RWPE2 (cell line): Measurements from ENCODE around the gene PXYLP1.

Source experiments
- ATAC-seq: fragments of 200-7000 bp; cut with Tn5 transposase; 3 replicates; pipeline ENCODE4 v1.9.1; 2021; ENCODE audit warnings: low read depth
- DNase-seq: peaks from one replicate; pipeline ENCODE4 v3.0.0-alpha.2; 2020; ENCODE audit warnings: low spot score
- H3K27ac ChIP-seq: fragments of 450-650 bp; 2 replicates; pipeline ENCODE4 v1.5.1; 2017; ENCODE audit warnings: mild to moderate bottlenecking; ENCODE audit not compliant: poor library complexity, severe bottlenecking
- H3K27me3 ChIP-seq: fragments of 250-450 bp; sonication (Bioruptor Pico); 2 replicates; pipeline ENCODE4 v1.5.1; 2021; ENCODE audit warnings: mild to moderate bottlenecking, moderate library complexity; ENCODE audit not compliant: insufficient read depth, poor library complexity, severe bottlenecking
- H3K36me3 ChIP-seq: fragments of 250-450 bp; sonication (Bioruptor Pico); 2 replicates; pipeline ENCODE4 v1.5.1; 2020; ENCODE audit warnings: low read depth, mild to moderate bottlenecking, moderate library complexity
- H3K4me1 ChIP-seq: fragments of 250-450 bp; sonication (Bioruptor Pico); 2 replicates; pipeline ENCODE4 v1.5.1; 2021; ENCODE audit warnings: mild to moderate bottlenecking, moderate library complexity; ENCODE audit not compliant: insufficient read depth, poor library complexity, severe bottlenecking
- H3K4me3 ChIP-seq: fragments of 250-450 bp; sonication (Bioruptor Pico); 2 replicates; pipeline ENCODE4 v1.5.1; 2021; ENCODE audit warnings: mild to moderate bottlenecking, moderate library complexity; ENCODE audit not compliant: severe bottlenecking
- H3K9me3 ChIP-seq: fragments of 250-450 bp; sonication (Bioruptor Pico); 2 replicates; pipeline ENCODE4 v1.5.1; 2021; ENCODE audit warnings: mild to moderate bottlenecking, moderate library complexity; ENCODE audit not compliant: severe bottlenecking
- TF ChIP-seq, protein P1 (sequence below): fragments of 450-650 bp; IDR thresholded peaks from one replicate; pipeline ENCODE4 v1.5.1; 2017; ENCODE audit warnings: mild to moderate bottlenecking, moderate library complexity; ENCODE audit not compliant: poor library complexity, severe bottlenecking

Gene PXYLP1

DNA sequence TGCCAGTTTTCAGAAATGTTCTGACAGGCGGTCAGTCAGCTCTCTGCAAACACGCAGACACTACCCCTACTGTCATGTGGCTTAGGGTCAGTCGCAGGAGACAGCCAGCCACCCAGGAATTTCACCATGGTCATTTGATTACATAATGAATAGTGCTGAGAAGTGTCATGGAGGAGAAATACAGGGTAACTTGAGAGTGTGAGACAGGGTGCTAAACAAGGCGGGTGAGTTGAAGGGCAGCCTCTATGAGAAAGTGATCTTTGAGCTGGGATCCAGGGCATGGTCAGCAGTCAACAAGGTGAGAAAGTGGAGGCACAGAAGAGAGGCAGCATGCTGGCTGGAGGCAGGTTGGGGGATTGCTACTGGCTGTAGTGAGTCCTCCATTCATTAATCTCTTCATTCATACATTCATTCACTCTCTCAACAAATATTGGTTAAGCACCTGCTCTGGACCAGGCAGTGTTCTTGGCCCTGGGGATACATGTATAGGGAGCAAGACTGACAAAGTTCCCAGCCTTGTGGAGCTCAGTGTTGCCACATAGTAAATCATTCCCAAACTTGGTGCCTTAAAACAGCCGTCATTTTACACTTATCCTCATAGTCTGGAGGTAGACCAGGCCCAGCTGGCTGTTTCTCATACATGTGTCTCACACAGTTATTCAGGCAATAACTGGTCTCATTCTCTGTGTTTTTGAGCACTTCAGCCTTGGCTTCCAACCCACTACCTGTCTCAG is 14.8 kb downstream of the PXYLP1 start:
- H3K4me3 ChIP-seq, result no peak overlapping the region
- no peaks in the 10 kb centered on the region for H3K36me3 ChIP-seq
- ATAC-seq (no peak), DNase-seq (no peak)
- H3K4me1 ChIP-seq, result no peaks in the 10 kb centered on the region
- H3K27me3 ChIP-seq, result no peaks in the 10 kb centered on the region
- no peaks in the 10 kb centered on the region for H3K9me3 ChIP-seq
- TF ChIP-seq, protein P1, sequence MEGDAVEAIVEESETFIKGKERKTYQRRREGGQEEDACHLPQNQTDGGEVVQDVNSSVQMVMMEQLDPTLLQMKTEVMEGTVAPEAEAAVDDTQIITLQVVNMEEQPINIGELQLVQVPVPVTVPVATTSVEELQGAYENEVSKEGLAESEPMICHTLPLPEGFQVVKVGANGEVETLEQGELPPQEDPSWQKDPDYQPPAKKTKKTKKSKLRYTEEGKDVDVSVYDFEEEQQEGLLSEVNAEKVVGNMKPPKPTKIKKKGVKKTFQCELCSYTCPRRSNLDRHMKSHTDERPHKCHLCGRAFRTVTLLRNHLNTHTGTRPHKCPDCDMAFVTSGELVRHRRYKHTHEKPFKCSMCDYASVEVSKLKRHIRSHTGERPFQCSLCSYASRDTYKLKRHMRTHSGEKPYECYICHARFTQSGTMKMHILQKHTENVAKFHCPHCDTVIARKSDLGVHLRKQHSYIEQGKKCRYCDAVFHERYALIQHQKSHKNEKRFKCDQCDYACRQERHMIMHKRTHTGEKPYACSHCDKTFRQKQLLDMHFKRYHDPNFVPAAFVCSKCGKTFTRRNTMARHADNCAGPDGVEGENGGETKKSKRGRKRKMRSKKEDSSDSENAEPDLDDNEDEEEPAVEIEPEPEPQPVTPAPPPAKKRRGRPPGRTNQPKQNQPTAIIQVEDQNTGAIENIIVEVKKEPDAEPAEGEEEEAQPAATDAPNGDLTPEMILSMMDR, result no peak
- H3K27ac ChIP-seq, result no peak overlapping the region

DNA sequence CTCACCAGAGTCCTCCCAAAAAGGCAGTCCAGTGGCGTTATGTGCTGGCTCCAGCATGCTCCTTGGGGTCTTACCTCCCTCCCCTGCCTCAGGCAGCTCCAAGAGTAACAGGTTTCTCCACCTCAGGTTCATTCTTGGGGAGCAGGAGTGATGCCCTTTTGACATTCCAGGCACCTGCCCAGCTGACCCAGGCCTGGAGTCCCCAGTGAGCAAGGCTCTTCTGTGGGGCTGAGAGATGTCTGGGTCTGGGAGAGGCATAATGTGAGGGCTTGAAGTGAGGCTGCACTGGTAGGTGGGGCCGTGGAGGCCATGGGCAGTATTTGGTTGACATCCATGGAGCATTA is 15.3 kb downstream of the PXYLP1 start:
- no peaks in the 10 kb centered on the region for H3K27me3 ChIP-seq
- ATAC-seq (no peak), DNase-seq (no peak)
- no peak overlapping the region for H3K4me3 ChIP-seq
- H3K4me1 ChIP-seq, result no peaks in the 10 kb centered on the region
- H3K9me3 ChIP-seq, result no peaks in the 10 kb centered on the region
- no peak overlapping the region for H3K27ac ChIP-seq
- H3K36me3 ChIP-seq, result no peaks in the 10 kb centered on the region
- TF ChIP-seq, protein P1, result no peak

DNA sequence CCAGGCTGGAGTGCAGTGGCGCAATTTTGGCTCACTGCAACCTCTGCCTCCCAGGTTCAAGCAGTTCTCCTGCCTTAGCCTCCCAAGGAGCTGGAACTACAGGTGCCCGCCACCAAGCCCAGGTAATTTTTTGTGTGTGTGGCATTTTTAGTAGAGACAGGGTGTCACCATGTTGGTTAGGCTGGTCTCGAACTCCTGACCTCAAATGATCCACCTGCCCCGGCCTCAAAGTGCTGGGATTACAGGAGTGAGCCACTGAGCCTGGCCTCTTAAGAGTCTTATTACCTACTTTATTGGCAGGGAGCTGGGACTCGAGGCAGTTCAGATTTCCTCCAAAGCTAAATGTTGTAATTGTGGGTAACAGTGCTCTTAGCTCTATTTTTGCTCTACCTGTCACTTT is 16.4 kb downstream of the PXYLP1 start:
- no peak overlapping the region for H3K27ac ChIP-seq
- no peak for ATAC-seq
- H3K36me3 ChIP-seq, result no peaks in the 10 kb centered on the region
- no peak for DNase-seq
- H3K4me1 ChIP-seq, result no peaks in the 10 kb centered on the region
- H3K27me3 ChIP-seq, result no peaks in the 10 kb centered on the region
- TF ChIP-seq, protein P1, result no peak
- no peaks in the 10 kb centered on the region for H3K9me3 ChIP-seq
- H3K4me3 ChIP-seq, result no peak overlapping the region

DNA sequence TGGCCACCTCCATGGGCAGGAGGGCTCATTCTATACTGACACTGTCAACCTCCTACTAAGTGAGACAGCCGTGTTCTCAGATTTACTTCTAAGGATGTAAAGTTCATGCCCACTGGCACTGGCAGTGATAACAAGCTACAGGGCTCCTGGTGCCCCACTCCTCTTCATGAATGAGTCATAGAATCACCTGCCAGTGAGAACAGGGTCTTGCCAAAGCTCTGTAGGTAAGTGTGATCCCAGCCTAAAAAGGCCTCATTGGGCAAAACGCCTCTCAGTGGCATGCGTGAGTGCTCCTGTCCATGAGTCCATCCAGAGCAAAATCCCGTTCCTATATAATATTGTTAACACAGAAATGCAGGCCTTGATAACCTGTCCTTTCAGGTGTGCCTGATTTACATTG is 17.4 kb downstream of the PXYLP1 start:
- Histone ChIP-seq H3K4me1 (no peaks in the 10 kb centered on the region), H3K27ac (no peak overlapping the region), H3K9me3 (no peaks in the 10 kb centered on the region), H3K4me3 (no peak overlapping the region), H3K27me3 (no peaks in the 10 kb centered on the region), H3K36me3 (no peaks in the 10 kb centered on the region)
- DNase-seq (no peak), ATAC-seq (0 out of 3 replicates have a peak, but pooled peaks have one; percentile 17)
- TF ChIP-seq, protein P1, result no peak

DNA sequence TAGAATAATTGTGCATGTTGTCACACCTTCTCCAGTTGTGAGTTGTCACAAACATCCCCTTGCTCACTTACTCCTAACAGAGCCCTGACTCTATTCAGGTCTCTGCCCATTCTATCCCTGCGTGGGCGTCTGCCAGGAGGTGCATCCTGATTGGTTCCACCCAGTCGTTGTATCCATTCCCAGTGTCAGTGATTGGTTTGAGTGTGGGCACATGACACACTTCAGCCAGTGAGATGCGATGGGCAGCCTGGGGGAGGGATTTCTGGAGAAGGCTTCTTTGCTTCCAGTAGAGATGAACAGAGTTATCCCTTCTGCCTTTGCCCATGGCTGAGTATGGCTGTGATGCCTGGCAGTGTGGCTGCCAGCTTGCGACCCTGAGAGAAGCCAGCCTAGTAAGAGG is 18.7 kb downstream of the PXYLP1 start:
- DNase-seq (no peak), ATAC-seq (no peak; the same call in 2 of the 3 replicates)
- Histone ChIP-seq H3K36me3 (no peaks in the 10 kb centered on the region), H3K27ac (no peak overlapping the region), H3K9me3 (no peaks in the 10 kb centered on the region), H3K4me3 (no peak overlapping the region), H3K27me3 (no peaks in the 10 kb centered on the region), H3K4me1 (no peaks in the 10 kb centered on the region)
- TF ChIP-seq, protein P1, result no peak
